ENCODE data around the gene BCL2L12. TPM values are rescaled to one million over a fixed set of nuclear protein-coding genes. Genes with fewer than 3 reads are reported as not detected.

Gene BCL2L12, protein sequence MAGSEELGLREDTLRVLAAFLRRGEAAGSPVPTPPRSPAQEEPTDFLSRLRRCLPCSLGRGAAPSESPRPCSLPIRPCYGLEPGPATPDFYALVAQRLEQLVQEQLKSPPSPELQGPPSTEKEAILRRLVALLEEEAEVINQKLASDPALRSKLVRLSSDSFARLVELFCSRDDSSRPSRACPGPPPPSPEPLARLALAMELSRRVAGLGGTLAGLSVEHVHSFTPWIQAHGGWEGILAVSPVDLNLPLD
- total RNA-seq: 7.8 and 12.5 TPM in 2 replicates

DNA sequence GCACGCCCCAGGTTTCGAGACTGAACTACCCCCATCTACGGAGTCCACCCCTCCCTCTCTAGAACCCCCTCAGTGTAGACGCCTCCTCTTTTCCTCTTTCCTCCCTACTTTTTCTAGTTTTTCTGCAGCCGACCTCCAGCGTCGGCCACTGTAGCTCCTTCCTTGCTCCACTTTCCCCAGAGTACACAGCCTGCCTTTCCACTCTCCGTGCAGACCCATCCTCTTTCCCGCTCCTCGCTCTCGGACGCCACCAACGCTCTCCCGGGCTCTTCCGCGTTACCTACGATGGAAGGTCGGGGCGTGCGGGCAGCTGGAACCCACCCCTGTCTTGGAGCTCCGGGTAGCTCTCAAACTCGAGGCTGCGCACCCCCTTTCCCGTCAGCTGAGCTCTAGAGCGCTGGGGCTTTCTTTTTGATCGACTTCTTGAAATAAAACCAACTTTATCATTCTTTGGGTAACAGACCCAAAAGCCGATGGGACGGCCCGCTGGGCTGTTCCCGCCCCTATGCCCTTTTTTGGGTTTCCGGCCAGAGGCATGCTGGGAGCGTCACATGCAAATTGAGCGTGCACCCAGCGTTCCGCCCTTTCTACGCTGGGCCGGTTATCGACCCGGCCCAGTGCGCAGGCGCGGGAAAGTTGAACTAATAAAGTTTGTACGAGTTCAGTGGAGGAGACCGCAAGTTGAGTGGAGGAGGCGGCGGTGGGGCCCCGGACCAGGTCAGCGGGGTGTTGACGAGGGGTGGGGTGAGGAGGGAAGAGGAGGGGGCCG lies at the start of gene BCL2L12, which contains the start of gene IRF3:
Gene BCL2L12, plus strand, starts transcription at position 583 of the 769 bp plus-strand sequence. CDS start 760 bp downstream, outside the sequence.
Gene IRF3, minus strand, starts transcription at position 507 of the 769 bp plus-strand sequence. CDS start 1,019 bp downstream, outside the sequence.

DNA sequence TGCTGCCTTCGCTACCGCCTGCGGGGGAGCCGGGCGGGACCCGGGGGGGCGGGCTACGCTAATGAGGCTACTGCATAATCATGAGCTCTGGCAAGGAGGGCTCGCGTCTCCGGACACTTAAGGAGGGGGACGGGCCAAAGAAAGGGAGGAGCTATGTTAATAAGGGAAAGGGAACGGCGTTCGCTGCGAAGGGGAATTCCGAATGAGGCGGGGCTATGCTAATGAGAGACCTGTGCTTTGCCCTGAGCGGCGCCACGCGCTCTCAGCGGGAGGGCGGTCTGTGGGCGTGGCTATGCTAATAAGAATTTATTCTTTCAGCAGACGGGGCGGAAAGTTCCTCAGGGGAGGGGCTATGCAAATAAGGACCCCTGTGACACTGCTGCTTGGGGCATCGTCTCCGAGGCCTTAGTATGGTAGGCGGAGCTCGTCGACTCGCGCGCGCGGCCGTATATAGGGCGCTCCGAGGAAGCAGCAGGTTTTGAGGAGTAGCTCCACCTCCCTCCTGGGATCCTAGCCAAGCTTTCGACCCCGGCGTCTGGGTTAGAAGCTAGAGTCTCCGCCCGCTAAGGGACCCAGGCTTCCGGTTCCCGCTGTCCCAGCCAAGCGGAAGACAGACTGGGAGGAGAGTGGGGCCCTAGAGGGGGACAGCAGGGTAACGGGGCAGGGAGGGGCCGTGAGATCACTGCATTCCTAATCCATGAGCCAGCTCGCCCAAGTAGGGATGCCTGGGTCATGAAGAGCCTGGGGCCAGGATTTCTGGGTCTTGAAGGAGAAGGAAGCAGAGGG lies 25.4 kb upstream of the BCL2L12 start, which contains the start of gene RRAS:
Gene RRAS, minus strand, starts transcription at position 31 of the 786 bp plus-strand sequence. CDS start 45 bp downstream, outside the sequence.

DNA sequence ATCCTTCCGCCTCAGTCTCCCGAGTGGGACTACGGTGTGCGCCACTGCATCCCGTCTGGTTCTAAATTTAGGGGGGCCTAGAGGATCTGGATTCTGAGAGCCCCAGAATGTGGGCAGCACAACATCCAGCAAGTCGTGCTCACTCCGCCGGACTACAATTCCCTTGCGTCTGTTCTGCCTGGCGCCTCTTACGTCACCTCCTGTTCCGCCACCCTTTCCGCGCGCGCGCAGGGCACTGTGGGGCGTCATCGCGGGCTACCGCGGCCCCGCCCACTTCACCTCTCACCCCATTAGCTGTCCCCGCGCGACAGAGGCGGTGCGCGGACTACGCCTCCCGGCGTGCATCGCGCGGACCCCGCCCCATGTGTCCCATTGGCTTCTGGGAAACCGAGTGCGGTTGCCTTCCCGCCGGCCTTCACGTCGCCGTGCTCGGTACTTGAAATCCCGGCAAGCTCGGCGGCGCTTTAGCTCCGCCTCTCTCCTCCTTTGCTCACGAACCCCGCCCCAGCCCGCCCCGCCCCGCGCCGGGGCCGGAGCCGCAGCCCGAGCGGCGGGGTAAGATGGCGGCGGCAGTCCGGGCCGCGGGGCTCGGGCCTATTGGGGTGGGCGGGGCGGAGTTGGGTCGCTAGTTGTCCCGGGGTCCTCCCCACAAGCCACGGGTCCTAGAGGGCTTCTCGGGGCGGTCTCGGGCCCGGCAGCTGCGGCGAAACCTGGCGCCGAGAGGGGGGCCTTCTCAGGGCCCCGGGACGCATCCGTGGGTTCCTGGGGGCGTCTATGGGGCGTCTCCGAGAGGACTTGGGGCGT lies 23.8 kb upstream of the BCL2L12 start, which contains the start of gene SCAF1:
Gene SCAF1, plus strand, starts transcription at position 522 of the 804 bp plus-strand sequence. CDS start 2,818 bp downstream, outside the sequence.

DNA sequence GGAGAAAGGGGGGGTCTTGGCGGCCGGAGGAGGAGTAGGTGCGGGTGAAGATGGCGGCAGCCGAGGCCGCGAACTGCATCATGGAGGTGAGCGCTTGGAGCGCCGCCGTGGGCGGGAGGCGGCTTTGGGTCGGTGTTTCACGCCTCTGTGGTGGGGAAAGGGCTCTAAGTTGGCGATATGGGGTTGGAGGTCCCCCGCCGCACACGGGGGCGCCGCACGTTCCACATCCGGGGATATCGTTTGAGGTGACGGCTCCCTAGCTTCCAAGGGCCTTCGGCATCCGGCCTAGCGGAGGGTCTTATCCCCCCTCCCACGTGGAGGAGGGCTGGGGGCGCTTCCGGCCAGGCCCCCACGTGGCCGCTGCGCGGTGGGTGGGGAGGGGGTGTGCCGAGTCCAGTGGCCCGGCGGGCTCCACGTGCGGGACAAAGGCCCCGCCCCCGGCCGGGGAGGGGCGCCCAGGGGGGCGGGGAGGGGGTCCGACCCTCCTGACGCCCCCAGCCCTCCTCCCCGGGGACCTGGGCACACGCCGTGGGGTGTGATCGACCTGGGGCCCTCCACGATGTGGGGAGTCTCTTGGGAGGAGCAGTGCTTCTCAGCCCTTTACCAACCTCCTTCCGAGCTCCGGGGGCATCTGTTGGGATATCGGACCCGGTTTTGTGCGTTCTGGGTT lies 11.6 kb downstream of the BCL2L12 start, which contains the start of gene PRMT1:
Gene PRMT1, plus strand, starts transcription at position 41 of the 670 bp plus-strand sequence. Its CDS starts 10 bp downstream, at position 51.

DNA sequence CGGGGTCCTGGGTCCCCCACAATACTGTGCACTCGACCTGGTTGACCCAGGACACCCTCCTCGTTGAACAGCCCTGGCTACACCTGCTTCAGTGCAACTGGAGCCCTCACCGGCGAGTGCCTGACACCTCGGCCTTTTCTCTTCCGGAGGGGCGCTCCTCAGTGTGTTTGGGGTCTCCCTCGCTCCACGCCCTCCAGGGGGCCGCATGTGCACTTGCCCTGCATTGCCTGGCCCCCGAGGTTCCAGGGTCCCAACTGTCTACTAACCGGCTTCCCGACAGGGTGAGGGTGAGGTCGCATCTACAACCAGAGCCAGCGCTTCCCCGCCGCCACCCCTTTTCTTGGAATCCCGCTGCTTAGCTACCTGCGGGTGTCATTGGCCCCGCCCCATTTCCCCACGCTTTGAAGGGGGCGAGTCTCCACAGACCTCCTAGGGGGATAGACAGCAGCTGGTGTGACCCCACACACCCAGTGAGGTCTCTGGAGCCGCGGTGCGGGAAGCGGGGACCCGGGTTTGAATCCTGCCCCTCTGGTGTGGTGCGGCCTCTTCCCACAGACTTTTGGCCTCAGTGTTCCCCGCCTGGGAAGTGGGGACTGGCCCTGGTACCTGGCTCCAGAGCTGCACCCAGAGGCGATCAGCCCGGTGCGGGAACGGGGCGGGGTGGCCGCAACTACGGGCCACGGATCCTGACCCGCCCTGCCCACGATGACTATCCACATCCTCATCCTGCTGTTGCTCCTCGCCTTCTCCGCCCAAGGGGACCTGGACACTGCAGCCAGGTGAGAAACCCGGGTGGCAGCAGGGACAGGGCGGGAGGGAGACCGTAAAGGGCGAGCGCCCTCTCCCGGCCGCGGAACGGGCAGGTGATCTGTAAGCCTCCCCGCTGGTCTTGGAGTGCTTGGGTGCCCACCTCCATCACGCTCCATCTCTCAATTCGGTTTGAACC lies 23.7 kb downstream of the BCL2L12 start, which contains the start of gene ADM5:
Gene ADM5, plus strand, starts transcription at position 462 of the 946 bp plus-strand sequence. Its CDS starts 244 bp downstream, at position 706.

DNA sequence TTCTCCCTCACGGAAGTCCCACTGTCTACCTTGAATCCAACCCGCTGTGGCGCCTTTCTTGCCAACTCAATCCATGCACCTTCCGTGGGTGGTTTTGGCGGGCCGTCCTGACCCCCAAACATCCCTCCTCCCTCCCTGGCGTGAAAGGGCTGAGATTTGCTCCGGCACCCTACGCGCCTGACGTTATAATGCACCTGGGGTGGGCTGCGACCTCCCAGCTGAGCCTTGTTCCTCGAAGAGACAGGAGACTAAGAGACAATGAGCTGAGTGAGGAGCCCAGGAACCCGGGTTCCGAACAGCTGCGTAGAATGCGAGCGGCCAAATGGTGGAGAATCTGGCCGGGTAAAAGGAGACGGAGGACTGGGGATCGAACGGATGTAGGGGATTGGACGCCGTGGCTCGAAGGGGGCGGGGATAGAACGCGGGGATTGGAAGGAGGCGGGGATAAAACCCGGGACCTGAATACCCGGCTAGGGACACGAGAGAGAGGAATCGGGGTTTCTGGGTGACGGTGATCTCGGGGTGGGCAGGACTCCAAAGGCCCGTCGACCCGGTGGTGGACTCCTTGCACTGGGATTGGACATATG lies 25.0 kb downstream of the BCL2L12 start, which contains the start of gene CPT1C:
Gene CPT1C, plus strand, starts transcription at position 461 of the 587 bp plus-strand sequence. CDS start 1,137 bp downstream, outside the sequence.

Other genes with a start within 250 kb of the BCL2L12 start
- gene PTH2, start 242.5 kb upstream of the BCL2L12 start, total RNA-seq: not detected in 2 replicates
- not detected in 2 replicates for gene GFY, start 240.5 kb upstream of the BCL2L12 start, total RNA-seq
- not detected in 2 replicates for gene SLC17A7, start 224.4 kb upstream of the BCL2L12 start, total RNA-seq
- gene PIH1D1, start 214.1 kb upstream of the BCL2L12 start, total RNA-seq: 71.0 and 89.9 TPM in 2 replicates
- gene ALDH16A1, start 212.7 kb upstream of the BCL2L12 start, total RNA-seq: 31.1 and 48.8 TPM in 2 replicates
- 3.2 and 5.0 TPM in 2 replicates for gene FLT3LG, start 191.7 kb upstream of the BCL2L12 start, total RNA-seq
- 3,850 and 3,885 TPM in 2 replicates for gene RPL13A, start 178.3 kb upstream of the BCL2L12 start, total RNA-seq
- 4,588 and 4,689 TPM in 2 replicates for gene RPS11, start 169.5 kb upstream of the BCL2L12 start, total RNA-seq
- 130 and 246 TPM in 2 replicates for gene FCGRT, start 153.3 kb upstream of the BCL2L12 start, total RNA-seq
- 274 and 377 TPM in 2 replicates for gene RCN3, start 137.9 kb upstream of the BCL2L12 start, total RNA-seq
- 56.3 and 65.0 TPM in 2 replicates for gene NOSIP, start 85.4 kb upstream of the BCL2L12 start, total RNA-seq
- not detected in 2 replicates for gene PRRG2, start 84.6 kb upstream of the BCL2L12 start, total RNA-seq
- gene PRR12, start 74.8 kb upstream of the BCL2L12 start, total RNA-seq: 4.4 and 5.2 TPM in 2 replicates
- gene RRAS, start 25.8 kb upstream of the BCL2L12 start, total RNA-seq: 108 and 112 TPM in 2 replicates
- 21.1 and 25.8 TPM in 2 replicates for gene SCAF1, start 23.7 kb upstream of the BCL2L12 start, total RNA-seq
- gene IRF3, start 76 bp upstream of the BCL2L12 start, total RNA-seq: 52.7 and 69.3 TPM in 2 replicates
- 248 and 251 TPM in 2 replicates for gene PRMT1, start 11.3 kb downstream of the BCL2L12 start, total RNA-seq
- gene ADM5, start 23.7 kb downstream of the BCL2L12 start, total RNA-seq: 0.72 TPM in 1 of 2 replicates, not detected in the other
- 8.8 and 11.2 TPM in 2 replicates for gene CPT1C, start 25.2 kb downstream of the BCL2L12 start, total RNA-seq
- 0.54 and 0.65 TPM in 2 replicates for gene TSKS, start 97.4 kb downstream of the BCL2L12 start, total RNA-seq
- 189 and 206 TPM in 2 replicates for gene AP2A1, start 101.1 kb downstream of the BCL2L12 start, total RNA-seq
- 12.2 and 15.2 TPM in 2 replicates for gene FUZ, start 147.4 kb downstream of the BCL2L12 start, total RNA-seq
- gene MED25, start 152.4 kb downstream of the BCL2L12 start, total RNA-seq: 20.3 and 20.9 TPM in 2 replicates
- gene PTOV1, start 185.2 kb downstream of the BCL2L12 start, total RNA-seq: 72.9 and 91.9 TPM in 2 replicates
- gene PNKP, start 201.6 kb downstream of the BCL2L12 start, total RNA-seq: 25.3 and 57.9 TPM in 2 replicates
- 23.7 and 28.3 TPM in 2 replicates for gene AKT1S1, start 211.4 kb downstream of the BCL2L12 start, total RNA-seq
- 20.4 and 27.7 TPM in 2 replicates for gene TBC1D17, start 211.8 kb downstream of the BCL2L12 start, total RNA-seq
- not detected in 2 replicates for gene IL4I1, start 231.0 kb downstream of the BCL2L12 start, total RNA-seq